T-cell (primary cell): Measurements from ENCODE around the gene LCN6. TPM values are rescaled to one million over a fixed set of nuclear protein-coding genes. Genes with fewer than 3 reads are reported as not detected.

ENCODE experiments used
- ATAC-seq, 4 experiments: fragments of 200-7000 bp in 3 of 4; fragments of 150-1000 bp in 1 of 4; cut with Tn5 transposase; replicated peaks in 1 of 4; 1 replicate in 3 of 4; 2 replicates in 1 of 4; pipeline ENCODE4 v1.10.0; 2021; ENCODE audit warnings: moderate library complexity in 3 of 4, mild to moderate bottlenecking in 2 of 4, moderate number of reproducible peaks in 1 of 4
- CTCF ChIA-PET, 2 donors: fragments of 300-600 bp; sonication (Branson Sonifier 250); formaldehyde crosslinking; loops; one replicate each; lab custom pipeline; 2022; ENCODE audit warnings: antibody characterized with exemption in 2 of 2; lab: Charles Lee
- POLR2A ChIA-PET, 2 donors: fragments of 300-600 bp; sonication (Branson Sonifier 250); formaldehyde crosslinking; loops; one replicate each; lab custom pipeline; 2022; ENCODE audit warnings: antibody characterized with exemption in 2 of 2; lab: Charles Lee
- DNase-seq, 35 experiments: peaks; one replicate each; pipeline versions ENCODE4 v3.0.0 to v3.0.0-alpha.2; 2013 to 2023
- H3K27ac ChIP-seq: one replicate; pipeline ENCODE4 v1.5.1; 2013; ENCODE audit warnings: low read length
- H3K27me3 ChIP-seq, 2 experiments: replicated peaks in 1 of 2; 1 replicate in 1 of 2; 2 replicates in 1 of 2; pipeline versions ENCODE4 v1.6.1 to v1.7.0; 2013; ENCODE audit warnings: low read length in 1 of 2, mixed read lengths in 1 of 2; ENCODE audit not compliant: control insufficient read depth in 2 of 2, insufficient read depth in 2 of 2; ENCODE audit errors: extremely low read depth in 1 of 2
- H3K36me3 ChIP-seq, 2 donors: 1 replicate in 1 of 2; 2 replicates in 1 of 2; pipeline versions ENCODE4 v1.6.1 to v1.7.0; 2013; ENCODE audit warnings: low read length in 1 of 2; ENCODE audit not compliant: control insufficient read depth in 2 of 2, insufficient read depth in 1 of 2; ENCODE audit errors: extremely low read depth in 1 of 2
- H3K4me1 ChIP-seq, 2 experiments: 1 replicate in 1 of 2; 2 replicates in 1 of 2; pipeline versions ENCODE4 v1.6.1 to v1.7.0; 2013; ENCODE audit warnings: low read length in 2 of 2, mixed read lengths in 1 of 2; ENCODE audit not compliant: insufficient read depth in 2 of 2, control insufficient read depth in 1 of 2; ENCODE audit errors: extremely low read depth in 1 of 2
- H3K4me3 ChIP-seq, 2 donors: 1 replicate in 1 of 2; 2 replicates in 1 of 2; pipeline versions ENCODE4 v1.5.1 to v1.7.0; 2013; ENCODE audit warnings: mild to moderate bottlenecking in 2 of 2, low read length in 1 of 2, moderate library complexity in 1 of 2; ENCODE audit not compliant: control insufficient read depth in 1 of 2; ENCODE audit errors: extremely low read depth in 1 of 2
- H3K9me3 ChIP-seq: 2 replicates; pipeline ENCODE4 v1.7.0; 2013
- H3K27ac Mint-ChIP-seq, 2 donors: one replicate each; pipeline ENCODE4 v1.8.0; 2020 to 2021; ENCODE audit warnings: mild to moderate bottlenecking in 2 of 2, mixed read lengths in 2 of 2
- H3K27me3 Mint-ChIP-seq, 2 donors: one replicate each; pipeline ENCODE4 v1.8.0; 2021 to 2022; ENCODE audit warnings: mixed read lengths in 2 of 2
- H3K36me3 Mint-ChIP-seq: one replicate; pipeline ENCODE4 v1.8.0; 2021; ENCODE audit warnings: mixed read lengths
- H3K4me1 Mint-ChIP-seq, 3 donors: one replicate each; pipeline ENCODE4 v1.8.0; 2020 to 2022; ENCODE audit warnings: mixed read lengths in 3 of 3, mild to moderate bottlenecking in 1 of 3
- H3K4me3 Mint-ChIP-seq, 3 donors: one replicate each; pipeline ENCODE4 v1.8.0; 2020 to 2022; ENCODE audit warnings: mild to moderate bottlenecking in 3 of 3, mixed read lengths in 3 of 3, moderate library complexity in 3 of 3
- H3K9me3 Mint-ChIP-seq, 3 donors: one replicate each; pipeline ENCODE4 v1.8.0; 2020 to 2022; ENCODE audit warnings: mixed read lengths in 3 of 3
- WGBS: methylation state at CpG from one replicate; pipeline ENCODE4 v1.1.5; 2013; ENCODE audit warnings: missing lambda C conversion rate; ENCODE audit not compliant: insufficient coverage; 5-methylcytosine and 5-hydroxymethylcytosine counted together
- total RNA-seq, 35 experiments: library from RNA in 6 of 35; stranded (reverse) in 6 of 35; fragments of 120-200 nt in 1 of 35; gene quantifications; one replicate each; pipeline versions ENCODE4 v1.2.1 to v1.2.4 and lab custom pipeline; 2013 to 2026

LCN6 gene
- total RNA-seq, 5 donors from 2014 or later (not counting 1 experiment from before 2014, with no cell fraction given): not detected

- peaks cover 8 to 29% of the 10 kb centered on the region in 2 donors for H3K27me3 Mint-ChIP-seq
- CTCF ChIA-PET: no interaction called here
- no peak overlapping the region for H3K27ac ChIP-seq
- 95% methylated on average over 5 of the region's 6 CpGs for WGBS
- H3K9me3 Mint-ChIP-seq: peaks cover 0 to 6% (median 0%) of the 10 kb centered on the region in 3 donors
- no peak for DNase-seq
- no peak overlapping the region for H3K4me3 ChIP-seq
- H3K9me3 ChIP-seq: no peaks in the 10 kb centered on the region
- no peak overlapping the region for H3K27ac Mint-ChIP-seq
- H3K36me3 Mint-ChIP-seq: no peaks in the 10 kb centered on the region
- H3K4me1 ChIP-seq: no peaks in the 10 kb centered on the region
- no peak for ATAC-seq
- peaks cover 0 to 34% of the 10 kb centered on the region in 2 experiments for H3K27me3 ChIP-seq
- H3K4me3 Mint-ChIP-seq: no peak overlapping the region
- POLR2A ChIA-PET: no interaction called here
- H3K36me3 ChIP-seq: no peaks in the 10 kb centered on the region
- H3K4me1 Mint-ChIP-seq: no peaks in the 10 kb centered on the region
These were observed 26.9 kb upstream of the LCN6 start for GRCh38 chr9:136775191-136775590.

GRCh38 chr9:136774416-136775045, 26.2 kb upstream of the LCN6 start:
- no peaks in the 10 kb centered on the region for H3K36me3 Mint-ChIP-seq
- DNase-seq: no peak
- Histone ChIP-seq H3K4me3 (no peak overlapping the region), H3K27ac (no peak overlapping the region), H3K36me3 (no peaks in the 10 kb centered on the region), H3K9me3 (no peaks in the 10 kb centered on the region), H3K27me3 (peaks cover 0 to 34% of the 10 kb centered on the region in 2 experiments), H3K4me1 (peaks cover 0 to 4% of the 10 kb centered on the region in 2 experiments)
- no peak for ATAC-seq
- peaks cover 0 to 6% (median 0%) of the 10 kb centered on the region in 3 donors for H3K9me3 Mint-ChIP-seq
- peaks cover 11 to 30% of the 10 kb centered on the region in 2 donors for H3K27me3 Mint-ChIP-seq
- 87% methylated on average over 8 of the region's 12 CpGs for WGBS
- H3K4me3 Mint-ChIP-seq: no peak overlapping the region
- ChIA-PET POLR2A (no interaction called here), CTCF (interaction anchor here in 1 of 2 donors (0.7 kb wide), 1 partner anchor 66 kb away, joined by 3 read pairs; no protein-coding TSS in a partner anchor)
- H3K27ac Mint-ChIP-seq: no peak overlapping the region
- H3K4me1 Mint-ChIP-seq: peaks cover 0 to 5% (median 2%) of the 10 kb centered on the region in 3 donors

- peaks cover 0 to 6% (median 0%) of the 10 kb centered on the region in 3 donors for H3K9me3 Mint-ChIP-seq
- POLR2A ChIA-PET: no interaction called here
- Histone ChIP-seq H3K4me1 (peaks cover 0 to 4% of the 10 kb centered on the region in 2 experiments), H3K27me3 (peaks cover 0 to 31% of the 10 kb centered on the region in 2 experiments), H3K27ac (no peak overlapping the region), H3K9me3 (no peaks in the 10 kb centered on the region), H3K36me3 (no peaks in the 10 kb centered on the region), H3K4me3 (no peak overlapping the region)
- peaks cover 8 to 24% of the 10 kb centered on the region in 2 donors for H3K27me3 Mint-ChIP-seq
- DNase-seq (peak in 1 of 35 experiments; percentile 10), ATAC-seq (peak; percentile 37 to 71 (median 44))
- H3K4me3 Mint-ChIP-seq: no peak overlapping the region
- CTCF ChIA-PET: no interaction called here
- WGBS: 62% methylated on average over 5 of the region's 7 CpGs
- H3K27ac Mint-ChIP-seq: peak overlapping the region in 1 of 2 donors; percentile 39
- H3K36me3 Mint-ChIP-seq: no peaks in the 10 kb centered on the region
- peaks cover 0 to 5% (median 2%) of the 10 kb centered on the region in 3 donors for H3K4me1 Mint-ChIP-seq
These were observed 25.2 kb upstream of the LCN6 start for GRCh38 chr9:136773386-136774044.

- POLR2A ChIA-PET: no interaction called here
- Histone ChIP-seq H3K4me3 (no peak overlapping the region), H3K36me3 (no peaks in the 10 kb centered on the region), H3K27me3 (peaks cover 0 to 28% of the 10 kb centered on the region in 2 experiments), H3K27ac (no peak overlapping the region), H3K9me3 (no peaks in the 10 kb centered on the region), H3K4me1 (peaks cover 0 to 5% of the 10 kb centered on the region in 2 experiments)
- Mint-ChIP-seq H3K27me3 (peaks cover 6 to 17% of the 10 kb centered on the region in 2 donors), H3K36me3 (no peaks in the 10 kb centered on the region), H3K9me3 (peaks cover 0 to 6% (median 0%) of the 10 kb centered on the region in 3 donors), H3K4me3 (no peak overlapping the region), H3K27ac (no peak overlapping the region), H3K4me1 (peaks cover 2 to 7% (median 7%) of the 10 kb centered on the region in 3 donors)
- no CpG with 5 or more reads among the region's 3 CpGs for WGBS
- no peak for ATAC-seq
- CTCF ChIA-PET: interaction anchor here in 1 of 2 donors (0.7 kb wide), 1 partner anchor 12 kb away, joined by 4 read pairs; no protein-coding TSS in a partner anchor
- DNase-seq: no peak
These were observed 23.6 kb upstream of the LCN6 start for GRCh38 chr9:136771907-136772415.

GRCh38 chr9:136769710-136770191, 21.4 kb upstream of the LCN6 start:
- peaks cover 10 to 17% of the 10 kb centered on the region in 2 donors for H3K27me3 Mint-ChIP-seq
- no CpG with 5 or more reads among the region's 16 CpGs for whole genome bisulfite sequencing
- DNase-seq: peak in 27 of 35 experiments; percentile 22 to 72 (median 42)
- peaks cover 0 to 21% of the 10 kb centered on the region in 2 experiments for H3K27me3 ChIP-seq
- no peaks in the 10 kb centered on the region for H3K36me3 Mint-ChIP-seq
- H3K4me3 ChIP-seq: no peak overlapping the region
- ATAC-seq: peak; percentile 65 to 83 (median 72)
- ChIA-PET CTCF (no interaction called here), POLR2A (no interaction called here)
- peaks cover 0 to 12% of the 10 kb centered on the region in 2 experiments for H3K4me1 ChIP-seq
- peaks cover 0 to 6% (median 0%) of the 10 kb centered on the region in 3 donors for H3K9me3 Mint-ChIP-seq
- H3K27ac ChIP-seq: no peak overlapping the region
- H3K4me3 Mint-ChIP-seq: peak overlapping the region in 1 of 3 donors; percentile 44
- H3K36me3 ChIP-seq: no peaks in the 10 kb centered on the region
- H3K27ac Mint-ChIP-seq: no peak overlapping the region
- no peaks in the 10 kb centered on the region for H3K9me3 ChIP-seq
- H3K4me1 Mint-ChIP-seq: peaks cover 5 to 16% (median 11%) of the 10 kb centered on the region in 3 donors
